ENCODE data around the gene FNDC3B.
"Not testable (repeated sequence)": the region's sequence is repeated elsewhere in the genome, so short reads cannot be mapped to it uniquely, and the experiment has no call there.

Gene FNDC3B

GRCh38 chr3:172238188-172238587 lies 198.8 kb downstream of the FNDC3B start:
- DNase-seq (ENCODE audit: low read depth): no peak

GRCh38 chr3:172239218-172239790 lies 199.9 kb downstream of the FNDC3B start:
- DNase-seq (ENCODE audit: low read depth): no peak

- no peak for DNase-seq (ENCODE audit: low read depth)
These were observed 202.0 kb downstream of the FNDC3B start for GRCh38 chr3:172241405-172241804.

- DNase-seq (ENCODE audit: low read depth): not testable (repeated sequence)
These were observed 203.1 kb downstream of the FNDC3B start for GRCh38 chr3:172242471-172242870.

GRCh38 chr3:172243376-172243775 lies 204.0 kb downstream of the FNDC3B start:
- DNase-seq (ENCODE audit: low read depth): not testable (repeated sequence)

GRCh38 chr3:172244011-172244410 lies 204.6 kb downstream of the FNDC3B start:
- DNase-seq (ENCODE audit: low read depth): no peak

- no peak for DNase-seq (ENCODE audit: low read depth)
These were observed 205.9 kb downstream of the FNDC3B start for GRCh38 chr3:172245241-172245640.

GRCh38 chr3:172246107-172246844 lies 206.9 kb downstream of the FNDC3B start:
- DNase-seq (ENCODE audit: low read depth): no peak

- no peak for DNase-seq (ENCODE audit: low read depth)
These were observed 208.3 kb downstream of the FNDC3B start for GRCh38 chr3:172247525-172248274.

- no peak for DNase-seq (ENCODE audit: low read depth)
These were observed 209.7 kb downstream of the FNDC3B start for GRCh38 chr3:172249039-172249438.

GRCh38 chr3:172251211-172251610 lies 211.8 kb downstream of the FNDC3B start:
- DNase-seq (ENCODE audit: low read depth): no peak

GRCh38 chr3:172253200-172253599 lies 213.8 kb downstream of the FNDC3B start:
- no peak for DNase-seq (ENCODE audit: low read depth)

- DNase-seq (ENCODE audit: low read depth): no peak
These were observed 215.2 kb downstream of the FNDC3B start for GRCh38 chr3:172254542-172254941.

- not testable (repeated sequence) for DNase-seq (ENCODE audit: low read depth)
These were observed 215.9 kb downstream of the FNDC3B start for GRCh38 chr3:172255321-172255720.

- DNase-seq (ENCODE audit: low read depth): no peak
These were observed 216.8 kb downstream of the FNDC3B start for GRCh38 chr3:172256101-172256734.

- no peak for DNase-seq (ENCODE audit: low read depth)
These were observed 218.4 kb downstream of the FNDC3B start for GRCh38 chr3:172257648-172258400.

- DNase-seq (ENCODE audit: low read depth): no peak
These were observed 219.2 kb downstream of the FNDC3B start for GRCh38 chr3:172258624-172259023.

GRCh38 chr3:172259111-172259541 lies 219.7 kb downstream of the FNDC3B start:
- DNase-seq (ENCODE audit: low read depth): no peak

- no peak for DNase-seq (ENCODE audit: low read depth)
These were observed 220.4 kb downstream of the FNDC3B start for GRCh38 chr3:172259726-172260248.

GRCh38 chr3:172260381-172260780 lies 221.0 kb downstream of the FNDC3B start:
- no peak for DNase-seq (ENCODE audit: low read depth)

- DNase-seq (ENCODE audit: low read depth): no peak
These were observed 221.7 kb downstream of the FNDC3B start for GRCh38 chr3:172261054-172261453.
